ENCODE measurements around the gene SPINT3. TPM values are rescaled to one million over a fixed set of nuclear protein-coding genes. Genes with fewer than 3 reads are reported as not detected.

The SPINT3 gene
- total RNA-seq, 2 donors from 2014 or later = not detected

DNA sequence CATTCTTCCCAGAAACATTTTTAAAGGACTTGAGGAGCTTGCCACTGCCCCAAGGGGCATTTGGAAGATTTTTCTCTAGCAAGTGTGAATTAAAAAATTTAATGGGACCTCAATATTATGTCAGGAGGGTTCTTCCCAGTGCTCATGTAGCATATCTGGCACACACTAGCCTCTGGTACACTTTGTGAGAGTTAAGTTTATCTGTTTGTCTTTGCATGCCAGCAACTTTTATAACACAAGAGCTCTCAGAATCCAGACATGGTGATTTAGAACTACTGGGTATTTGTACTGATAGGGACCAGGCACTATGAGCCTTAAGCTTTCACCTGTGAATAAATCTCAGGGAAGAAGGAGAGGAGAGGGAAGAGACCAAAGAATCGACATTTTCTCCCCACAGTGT is 12.9 kb downstream of the SPINT3 start:
- H3K27ac ChIP-seq = no peak overlapping the region
- no peak for DNase-seq
- H3K4me1 ChIP-seq = peaks cover 4% of the 10 kb centered on the region
- no peak for TF ChIP-seq CTCF (IDR thresholded peaks at IDR 0.05)
- no peak overlapping the region for H3K9ac ChIP-seq (ENCODE audit: low read depth in 2 of 2, low read length in 2 of 2)
- intact Hi-C loops (cut with DNase I) = no loop called here
- no peaks in the 10 kb centered on the region for H3K27me3 ChIP-seq
- no peaks in the 10 kb centered on the region for H3K36me3 ChIP-seq
- no peaks in the 10 kb centered on the region for H3K9me3 ChIP-seq
- H3K4me3 ChIP-seq = no peak overlapping the region

- Histone ChIP-seq H3K9me3 (no peaks in the 10 kb centered on the region), H3K4me3 (no peak overlapping the region), H3K27ac (no peak overlapping the region), H3K27me3 (no peaks in the 10 kb centered on the region), H3K4me1 (peaks cover 4% of the 10 kb centered on the region), H3K9ac (ENCODE audit: low read depth in 2 of 2, low read length in 2 of 2) (no peak overlapping the region), H3K36me3 (no peaks in the 10 kb centered on the region)
- no peak for DNase-seq
- TF ChIP-seq CTCF (IDR thresholded peaks at IDR 0.05) = no peak
- intact Hi-C loops (cut with DNase I) = no loop called here
Measured at GRCh38 chr20:45501600-45501999, 13.8 kb downstream of the SPINT3 start.

DNA sequence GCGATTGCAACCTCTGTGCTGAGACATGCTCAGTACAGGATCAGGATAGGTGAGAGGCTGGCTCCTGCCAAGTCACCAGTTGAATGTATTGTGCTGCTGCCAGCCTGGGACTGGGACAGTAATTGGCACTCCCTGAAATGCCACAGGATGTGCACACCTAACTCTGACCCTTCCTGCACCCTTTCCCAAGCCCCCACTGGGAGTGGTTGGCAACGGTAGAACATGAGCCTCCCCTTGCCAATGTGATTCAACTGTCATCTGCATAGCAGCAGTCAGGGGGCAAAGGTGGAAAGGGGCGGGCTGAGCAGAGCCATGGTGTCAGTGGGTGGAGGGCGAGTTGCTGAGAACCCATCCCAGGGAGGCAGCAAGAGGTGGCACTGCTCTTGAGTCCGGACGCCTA is 15.4 kb downstream of the SPINT3 start:
- peak; percentile 85 for DNase-seq
- Histone ChIP-seq H3K4me1 (peaks cover 4% of the 10 kb centered on the region), H3K9me3 (no peaks in the 10 kb centered on the region), H3K4me3 (no peak overlapping the region), H3K36me3 (no peaks in the 10 kb centered on the region), H3K9ac (ENCODE audit: low read depth in 2 of 2, low read length in 2 of 2) (no peak overlapping the region), H3K27ac (no peak overlapping the region), H3K27me3 (no peaks in the 10 kb centered on the region)
- TF ChIP-seq CTCF (IDR thresholded peaks at IDR 0.05) = no peak
- intact Hi-C loops (cut with DNase I) = no loop called here

DNA sequence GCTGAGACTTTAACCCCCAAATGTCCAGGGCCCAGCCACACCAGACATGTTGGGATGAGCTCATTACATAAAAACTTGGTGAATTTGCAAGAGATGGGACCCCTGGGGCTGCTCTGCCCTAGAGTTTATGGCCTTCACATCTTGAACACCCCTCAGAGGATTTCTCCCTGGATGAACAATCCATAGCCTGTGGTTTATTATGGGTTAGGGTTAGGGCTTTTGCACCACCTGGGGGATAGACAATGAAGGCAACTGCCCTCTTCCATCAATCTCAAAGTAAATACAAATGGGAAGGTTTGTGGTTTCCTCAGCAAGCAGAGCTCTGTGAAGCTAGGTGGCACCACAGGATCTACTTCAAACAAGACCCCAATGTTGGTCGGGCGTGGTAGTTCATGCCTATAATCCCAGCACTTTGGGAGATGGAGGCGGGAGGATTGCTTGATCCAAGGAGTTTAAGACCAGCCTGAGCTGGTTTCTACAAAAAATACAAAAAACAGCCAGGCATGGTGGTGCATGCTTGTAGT is 17.4 kb downstream of the SPINT3 start:
- Histone ChIP-seq H3K4me1 (peaks cover 4% of the 10 kb centered on the region), H3K4me3 (no peak overlapping the region), H3K9ac (ENCODE audit: low read depth in 2 of 2, low read length in 2 of 2) (no peak overlapping the region), H3K27ac (no peak overlapping the region), H3K36me3 (no peaks in the 10 kb centered on the region), H3K27me3 (no peaks in the 10 kb centered on the region), H3K9me3 (no peaks in the 10 kb centered on the region)
- TF ChIP-seq CTCF (IDR thresholded peaks at IDR 0.05) = no peak
- intact Hi-C loops (cut with DNase I) = no loop called here
- DNase-seq = no peak

DNA sequence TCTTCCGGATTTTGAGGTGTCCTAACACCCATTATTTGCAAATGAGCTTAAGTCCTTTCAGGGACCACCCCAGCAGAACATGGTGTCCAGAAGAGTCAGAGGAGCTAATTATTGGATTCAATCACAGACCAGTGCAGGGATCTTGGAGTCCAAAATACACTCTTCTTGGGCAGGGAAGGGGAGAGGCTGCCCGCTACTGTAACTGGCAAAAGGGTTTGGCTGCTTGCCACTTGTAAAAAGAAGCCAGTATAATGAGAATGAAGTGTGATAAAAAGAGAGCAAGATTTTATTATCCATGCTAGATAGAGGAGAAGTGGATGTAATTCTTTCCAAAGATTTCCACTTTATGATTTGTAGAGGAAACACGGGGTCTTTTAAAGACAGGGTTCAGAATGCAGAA is 19.3 kb downstream of the SPINT3 start:
- peak; percentile 55 for DNase-seq
- no peaks in the 10 kb centered on the region for H3K36me3 ChIP-seq
- H3K4me1 ChIP-seq = peaks cover 4% of the 10 kb centered on the region
- no peak overlapping the region for H3K4me3 ChIP-seq
- H3K27ac ChIP-seq = no peak overlapping the region
- intact Hi-C loops (cut with DNase I) = no loop called here
- H3K9ac ChIP-seq (ENCODE audit: low read depth in 2 of 2, low read length in 2 of 2) = no peak overlapping the region
- no peaks in the 10 kb centered on the region for H3K9me3 ChIP-seq
- TF ChIP-seq CTCF (IDR thresholded peaks at IDR 0.05) = no peak
- H3K27me3 ChIP-seq = no peaks in the 10 kb centered on the region

Data from colonic mucosa (tissue), 4 donors.